Left ventricle myocardium inferior (tissue), 1 donor: ENCODE data around the gene AFMID. TPM values are rescaled to one million over a fixed set of nuclear protein-coding genes. Genes with fewer than 3 reads are reported as not detected.

Experiments used
- DNase-seq: peaks from one replicate; pipeline ENCODE4 v3.0.0-alpha.2; 2020
- H3K27ac ChIP-seq: fragments of 200-600 bp; replicated peaks from 2 replicates; pipeline ENCODE4 v1.8.0; 2021
- H3K27me3 ChIP-seq: fragments of 200-600 bp; 2 replicates; pipeline ENCODE4 v1.8.0; 2021; ENCODE audit warnings: low read depth
- H3K36me3 ChIP-seq: fragments of 200-600 bp; 2 replicates; pipeline ENCODE4 v1.8.0; 2021
- H3K4me1 ChIP-seq: fragments of 200-600 bp; 2 replicates; pipeline ENCODE4 v1.8.0; 2021
- H3K4me3 ChIP-seq: fragments of 200-600 bp; 2 replicates; pipeline ENCODE4 v1.8.0; 2021; ENCODE audit warnings: mild to moderate bottlenecking, moderate library complexity
- H3K9me3 ChIP-seq: fragments of 200-600 bp; replicated peaks from 2 replicates; pipeline ENCODE4 v1.8.0; 2021
- intact Hi-C: fragments of 100-400 bp; cut with micrococcal nuclease; formaldehyde crosslinking; loops from one replicate; pipeline ENCODE4 v1.11.0; 2022
- total RNA-seq: library from RNA; stranded (reverse); fragmentation: NEBNext Ultra II Directional; extraction: Animal tissue kit (Norgen Biotek cat#: 25700); gene quantifications from one replicate; pipeline ENCODE4 v1.2.1, GENCODE V29; 2021
- TF ChIP-seq, protein P1 (sequence below): fragments of 200-600 bp; IDR thresholded peaks from 2 replicates; pipeline ENCODE4 v1.8.0; 2021; ENCODE audit warnings: antibody characterized with exemption, mild to moderate bottlenecking, borderline replicate concordance
- donor health status: DM: no; HTN: yes; CAD: no; lungs with severe emphysema.

Gene AFMID
- total RNA-seq, 1 donor from 2014 or later: 22.5 TPM

DNA sequence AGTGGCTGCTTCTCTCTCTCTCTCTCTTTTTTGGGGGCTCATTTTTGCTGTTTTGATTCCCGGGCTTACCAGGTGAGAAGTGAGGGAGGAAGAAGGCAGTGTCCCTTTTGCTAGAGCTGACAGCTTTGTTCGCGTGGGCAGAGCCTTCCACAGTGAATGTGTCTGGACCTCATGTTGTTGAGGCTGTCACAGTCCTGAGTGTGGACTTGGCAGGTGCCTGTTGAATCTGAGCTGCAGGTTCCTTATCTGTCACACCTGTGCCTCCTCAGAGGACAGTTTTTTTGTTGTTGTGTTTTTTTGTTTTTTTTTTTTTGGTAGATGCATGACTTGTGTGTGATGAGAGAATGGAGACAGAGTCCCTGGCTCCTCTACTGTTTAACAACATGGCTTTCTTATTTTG lies 36.6 kb downstream of the AFMID start:
- no peak for DNase-seq

DNA sequence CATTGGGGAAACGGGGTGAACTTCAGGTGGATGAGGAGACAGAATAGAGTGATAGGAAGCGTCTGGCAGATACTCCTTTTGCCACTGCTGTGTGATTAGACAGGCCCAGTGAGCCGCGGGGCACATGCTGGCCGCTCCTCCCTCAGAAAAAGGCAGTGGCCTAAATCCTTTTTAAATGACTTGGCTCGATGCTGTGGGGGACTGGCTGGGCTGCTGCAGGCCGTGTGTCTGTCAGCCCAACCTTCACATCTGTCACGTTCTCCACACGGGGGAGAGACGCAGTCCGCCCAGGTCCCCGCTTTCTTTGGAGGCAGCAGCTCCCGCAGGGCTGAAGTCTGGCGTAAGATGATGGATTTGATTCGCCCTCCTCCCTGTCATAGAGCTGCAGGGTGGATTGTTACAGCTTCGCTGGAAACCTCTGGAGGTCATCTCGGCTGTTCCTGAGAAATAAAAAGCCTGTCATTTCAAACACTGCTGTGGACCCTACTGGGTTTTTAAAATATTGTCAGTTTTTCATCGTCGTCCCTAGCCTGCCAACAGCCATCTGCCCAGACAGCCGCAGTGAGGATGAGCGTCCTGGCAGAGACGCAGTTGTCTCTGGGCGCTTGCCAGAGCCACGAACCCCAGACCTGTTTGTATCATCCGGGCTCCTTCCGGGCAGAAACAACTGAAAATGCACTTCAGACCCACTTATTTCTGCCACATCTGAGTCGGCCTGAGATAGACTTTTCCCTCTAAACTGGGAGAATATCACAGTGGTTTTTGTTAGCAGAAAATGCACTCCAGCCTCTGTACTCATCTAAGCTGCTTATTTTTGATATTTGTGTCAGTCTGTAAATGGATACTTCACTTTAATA lies 37.3 kb downstream of the AFMID start:
- no peak overlapping the region for H3K27ac ChIP-seq
- H3K9me3 ChIP-seq: no peaks in the 10 kb centered on the region
- no peaks in the 10 kb centered on the region for H3K36me3 ChIP-seq
- peaks cover 15% of the 10 kb centered on the region for H3K4me1 ChIP-seq
- peaks cover 4% of the 10 kb centered on the region for H3K27me3 ChIP-seq
- no peak for DNase-seq
- no peak overlapping the region for H3K4me3 ChIP-seq
- TF ChIP-seq, protein P1, sequence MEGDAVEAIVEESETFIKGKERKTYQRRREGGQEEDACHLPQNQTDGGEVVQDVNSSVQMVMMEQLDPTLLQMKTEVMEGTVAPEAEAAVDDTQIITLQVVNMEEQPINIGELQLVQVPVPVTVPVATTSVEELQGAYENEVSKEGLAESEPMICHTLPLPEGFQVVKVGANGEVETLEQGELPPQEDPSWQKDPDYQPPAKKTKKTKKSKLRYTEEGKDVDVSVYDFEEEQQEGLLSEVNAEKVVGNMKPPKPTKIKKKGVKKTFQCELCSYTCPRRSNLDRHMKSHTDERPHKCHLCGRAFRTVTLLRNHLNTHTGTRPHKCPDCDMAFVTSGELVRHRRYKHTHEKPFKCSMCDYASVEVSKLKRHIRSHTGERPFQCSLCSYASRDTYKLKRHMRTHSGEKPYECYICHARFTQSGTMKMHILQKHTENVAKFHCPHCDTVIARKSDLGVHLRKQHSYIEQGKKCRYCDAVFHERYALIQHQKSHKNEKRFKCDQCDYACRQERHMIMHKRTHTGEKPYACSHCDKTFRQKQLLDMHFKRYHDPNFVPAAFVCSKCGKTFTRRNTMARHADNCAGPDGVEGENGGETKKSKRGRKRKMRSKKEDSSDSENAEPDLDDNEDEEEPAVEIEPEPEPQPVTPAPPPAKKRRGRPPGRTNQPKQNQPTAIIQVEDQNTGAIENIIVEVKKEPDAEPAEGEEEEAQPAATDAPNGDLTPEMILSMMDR: no peak
- intact Hi-C loops: no loop called here

More for the DNA sequence above, 36.6 kb downstream of the AFMID start:
- Histone ChIP-seq H3K27me3 (no peaks in the 10 kb centered on the region), H3K36me3 (no peaks in the 10 kb centered on the region), H3K4me3 (no peak overlapping the region), H3K9me3 (no peaks in the 10 kb centered on the region), H3K27ac (peak overlapping the region; percentile 33), H3K4me1 (peaks cover 15% of the 10 kb centered on the region)
- intact Hi-C loops: no loop called here
- TF ChIP-seq, protein P1: no peak

DNA sequence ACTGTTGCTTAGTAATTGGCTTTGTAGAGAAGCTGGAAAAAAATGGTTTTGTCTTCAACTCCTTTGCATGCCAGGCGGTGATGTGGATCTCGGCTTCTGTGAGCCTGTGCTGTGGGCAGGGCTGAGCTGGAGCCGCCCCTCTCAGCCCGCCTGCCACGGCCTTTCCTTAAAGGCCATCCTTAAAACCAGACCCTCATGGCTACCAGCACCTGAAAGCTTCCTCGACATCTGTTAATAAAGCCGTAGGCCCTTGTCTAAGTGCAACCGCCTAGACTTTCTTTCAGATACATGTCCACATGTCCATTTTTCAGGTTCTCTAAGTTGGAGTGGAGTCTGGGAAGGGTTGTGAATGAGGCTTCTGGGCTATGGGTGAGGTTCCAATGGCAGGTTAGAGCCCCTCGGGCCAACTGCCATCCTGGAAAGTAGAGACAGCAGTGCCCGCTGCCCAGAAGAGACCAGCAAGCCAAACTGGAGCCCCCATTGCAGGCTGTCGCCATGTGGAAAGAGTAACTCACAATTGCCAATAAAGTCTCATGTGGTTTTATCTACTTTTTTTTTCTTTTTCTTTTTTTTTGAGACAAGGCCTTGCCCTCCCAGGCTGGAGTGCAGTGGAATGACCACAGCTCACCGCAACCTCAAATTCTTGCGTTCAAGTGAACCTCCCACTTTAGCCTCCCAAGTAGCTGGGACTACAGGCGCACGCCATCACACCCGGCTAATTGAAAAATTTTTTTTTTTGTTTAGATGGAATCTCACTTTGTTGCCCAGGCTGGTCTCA lies 38.1 kb downstream of the AFMID start:
- intact Hi-C loops: no loop called here
- Histone ChIP-seq H3K36me3 (no peaks in the 10 kb centered on the region), H3K9me3 (no peaks in the 10 kb centered on the region), H3K27ac (no peak overlapping the region), H3K4me1 (peaks cover 15% of the 10 kb centered on the region), H3K27me3 (peaks cover 12% of the 10 kb centered on the region), H3K4me3 (no peak overlapping the region)
- no peak for DNase-seq
- TF ChIP-seq, protein P1: no peak

DNA sequence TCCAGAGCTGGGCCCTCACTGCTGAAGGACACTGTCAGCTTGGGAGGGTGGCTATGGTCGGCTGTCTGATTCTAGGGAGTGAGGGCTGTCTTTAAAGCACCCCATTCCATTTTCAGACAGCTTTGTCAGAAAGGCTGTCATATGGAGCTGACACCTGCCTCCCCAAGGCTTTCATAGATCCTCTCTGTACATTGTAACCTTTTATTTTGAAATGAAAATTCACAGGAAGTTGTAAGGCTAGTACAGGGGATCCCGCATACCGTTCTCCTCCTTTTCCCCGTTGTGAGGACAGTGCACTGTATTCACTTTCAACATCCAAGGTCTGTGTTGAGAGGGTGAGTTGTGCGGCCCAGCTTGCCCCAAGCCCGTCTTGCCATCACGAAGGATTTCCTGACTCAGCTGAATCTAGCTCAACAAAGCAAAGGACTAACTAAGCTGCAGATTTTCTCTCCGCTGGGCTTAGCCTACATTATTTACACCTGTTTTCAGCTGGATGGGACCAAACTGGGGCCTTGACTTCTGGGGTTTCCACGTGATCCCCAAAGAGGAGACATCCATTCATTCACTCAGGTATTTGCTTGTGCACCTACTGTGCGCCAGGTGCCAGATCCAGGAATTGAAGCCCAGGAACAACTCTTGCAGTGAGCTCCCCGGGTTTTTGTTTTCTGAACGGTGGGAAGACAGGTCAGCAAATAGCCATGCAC lies 39.0 kb downstream of the AFMID start:
- peaks cover 22% of the 10 kb centered on the region for H3K27me3 ChIP-seq
- H3K9me3 ChIP-seq: no peaks in the 10 kb centered on the region
- H3K4me3 ChIP-seq: no peak overlapping the region
- H3K36me3 ChIP-seq: no peaks in the 10 kb centered on the region
- DNase-seq: no peak
- intact Hi-C loops: no loop called here
- no peak overlapping the region for H3K27ac ChIP-seq
- peaks cover 15% of the 10 kb centered on the region for H3K4me1 ChIP-seq
- TF ChIP-seq, protein P1: no peak

DNA sequence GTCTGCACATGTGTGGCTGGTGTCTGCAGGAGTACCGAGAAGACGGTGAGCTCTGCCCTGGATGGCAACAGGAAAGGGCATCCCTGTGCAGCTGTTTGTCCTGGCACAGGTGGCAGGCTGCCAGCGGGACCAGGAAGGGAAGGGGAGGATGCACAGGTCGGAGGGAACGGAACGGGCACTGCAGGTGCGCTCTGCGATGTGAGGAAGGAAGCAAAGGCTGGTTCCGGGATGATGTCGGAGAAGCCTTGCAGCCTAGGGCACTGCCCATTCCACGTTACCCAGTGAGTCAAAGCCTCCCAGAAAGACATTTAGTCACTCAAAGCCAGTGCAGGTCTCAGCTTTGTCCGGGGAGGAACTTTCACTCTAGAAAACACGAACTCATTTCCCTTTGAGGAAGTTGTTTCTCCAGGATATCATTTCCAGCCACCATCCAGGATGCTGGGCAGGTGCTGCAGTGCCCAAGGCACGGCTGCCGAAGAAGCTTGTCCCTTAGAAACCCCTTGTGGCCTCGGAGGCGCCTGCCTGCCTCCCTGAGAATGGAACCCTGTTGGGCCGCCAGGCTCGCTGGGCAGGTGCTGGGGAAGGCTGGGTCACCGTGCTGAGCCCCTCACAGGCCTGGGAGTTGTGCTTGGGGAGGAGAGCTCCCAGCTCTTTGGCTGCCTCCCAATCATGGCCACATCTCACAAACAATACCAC lies 39.7 kb downstream of the AFMID start:
- TF ChIP-seq, protein P1: no peak
- H3K27ac ChIP-seq: no peak overlapping the region
- H3K27me3 ChIP-seq: peaks cover 29% of the 10 kb centered on the region
- H3K4me1 ChIP-seq: peaks cover 15% of the 10 kb centered on the region
- no peaks in the 10 kb centered on the region for H3K9me3 ChIP-seq
- no peaks in the 10 kb centered on the region for H3K36me3 ChIP-seq
- intact Hi-C loops: no loop called here
- H3K4me3 ChIP-seq: no peak overlapping the region
- DNase-seq: no peak
